Hippocampal formation (tissue), 2 donors: ENCODE results near the gene GTF2B.
A peak's percentile ranks its signal among the peaks of the same experiment; 100 is the strongest.
"Not testable (repeated sequence)": the region's sequence is repeated elsewhere in the genome, so short reads cannot be mapped to it uniquely, and the experiment has no call there.

ENCODE experiments used
- DNase-seq, 2 donors: peaks; one replicate each; lab custom pipeline; 2025; lab: John Stamatoyannopoulos, UW

Gene GTF2B

DNA sequence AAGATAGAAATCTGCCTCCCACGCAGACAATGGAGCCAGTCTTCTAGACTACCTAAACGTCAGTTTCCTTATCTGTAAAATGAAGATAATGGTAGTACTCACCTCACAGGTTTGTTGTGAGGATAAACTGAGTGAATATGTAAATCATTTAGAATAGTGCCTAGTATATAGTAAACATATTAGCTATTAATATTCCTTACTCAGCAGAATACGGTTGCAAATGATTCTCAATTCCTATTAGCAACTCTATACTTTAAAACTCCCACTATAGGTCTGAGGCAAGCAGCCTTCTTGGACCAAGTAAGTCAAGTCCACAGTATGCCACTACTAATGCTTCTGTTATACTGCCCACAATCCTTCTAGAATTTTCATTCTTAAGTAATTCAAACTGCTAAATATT is 5.4 kb downstream of the GTF2B start:
- no peak for DNase-seq

DNA sequence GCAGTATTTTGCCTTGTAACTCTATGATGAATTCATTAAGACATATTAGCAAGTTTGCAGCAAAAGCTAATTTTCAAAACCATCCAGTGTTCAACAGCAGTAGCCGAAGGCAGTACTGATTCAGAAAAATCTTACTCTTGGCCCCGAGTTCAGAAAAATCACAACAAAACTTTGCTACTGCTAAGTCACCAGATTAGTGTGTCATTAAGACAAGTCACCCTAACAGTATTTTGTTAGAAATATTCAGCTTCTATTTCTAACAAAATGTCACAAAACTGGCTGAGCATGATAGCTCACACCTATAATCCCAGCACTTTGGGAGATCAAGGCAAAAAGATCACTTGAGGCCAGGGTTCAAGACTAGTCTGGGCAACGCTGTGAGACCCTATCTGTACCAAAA is 8.2 kb downstream of the GTF2B start:
- DNase-seq: no peak

DNA sequence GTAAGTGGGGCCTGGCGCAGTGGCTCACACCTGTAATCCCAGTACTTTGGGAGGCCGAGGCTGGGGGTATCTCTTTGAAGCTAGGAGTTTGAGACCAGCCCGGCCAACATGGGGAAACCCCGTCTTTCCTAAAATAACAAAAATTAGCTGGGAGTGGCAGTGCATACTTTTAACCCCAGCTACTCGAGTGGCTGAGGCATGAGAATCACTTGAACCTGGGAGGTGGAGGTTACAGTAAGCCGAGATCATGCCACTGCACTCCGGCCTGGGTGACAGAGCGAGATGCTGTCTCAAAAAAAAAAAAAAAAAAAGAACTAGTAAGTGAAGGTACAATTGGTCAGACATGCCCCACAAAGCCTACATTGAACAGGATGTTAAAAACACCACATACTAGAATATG is 10.7 kb downstream of the GTF2B start:
- DNase-seq: not testable (repeated sequence)

DNA sequence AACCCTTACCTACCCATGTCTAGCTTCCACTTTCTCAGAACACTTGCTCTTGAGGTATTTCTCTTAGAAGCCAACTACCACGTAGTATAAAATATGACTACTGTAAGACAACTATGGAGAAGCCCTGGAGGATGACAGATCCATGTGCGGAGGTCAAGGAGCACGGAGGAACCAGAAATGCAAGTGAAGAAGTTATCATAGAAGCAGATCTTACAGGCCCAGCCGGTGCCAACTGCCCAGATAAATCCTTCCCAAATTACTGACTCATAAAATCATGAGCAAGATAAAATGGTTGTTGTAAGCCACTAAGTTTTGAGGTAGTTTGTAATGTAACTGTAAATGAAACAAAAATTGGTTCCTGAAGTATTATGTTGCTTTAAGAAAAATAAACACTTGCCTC is 12.6 kb downstream of the GTF2B start:
- DNase-seq: no peak

DNA sequence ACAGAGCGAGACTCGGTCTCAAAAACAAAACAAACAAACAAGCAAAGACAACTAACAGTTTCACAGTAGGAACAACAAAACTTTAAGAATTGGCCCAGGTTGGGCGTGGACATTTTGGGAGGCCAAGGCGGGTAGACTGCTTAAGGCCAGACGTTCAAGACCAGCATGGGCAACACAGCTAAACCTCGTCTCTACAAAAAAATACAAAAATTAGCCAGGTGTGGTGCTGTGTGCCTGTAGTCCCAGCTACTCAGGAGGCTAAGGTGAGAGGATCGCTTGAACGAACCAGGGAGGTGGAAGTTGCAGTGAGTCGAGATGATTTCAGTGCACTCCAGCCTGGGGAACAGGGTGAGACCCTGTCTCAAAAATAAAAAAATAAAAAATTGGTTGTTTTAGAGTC is 13.5 kb downstream of the GTF2B start:
- DNase-seq: no peak

DNA sequence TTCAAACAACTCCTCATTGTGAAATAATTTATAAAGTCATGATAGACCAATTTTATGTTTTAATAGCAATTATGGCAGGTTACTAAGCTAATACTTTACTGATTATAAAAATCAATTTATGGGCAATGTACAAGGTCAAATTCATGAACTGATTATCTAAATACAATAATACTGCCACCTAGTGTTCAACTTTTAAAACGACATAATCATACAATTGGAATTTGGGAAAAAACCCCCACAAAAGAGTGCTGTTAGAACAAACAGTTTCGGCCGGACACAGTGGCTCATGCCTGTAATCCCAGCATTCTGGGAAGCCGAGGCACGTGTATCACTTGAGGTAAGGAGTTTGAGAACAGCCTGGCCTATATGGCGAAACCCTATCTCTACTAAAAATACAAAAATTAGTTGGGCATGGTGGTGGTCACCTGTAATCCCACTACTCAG is 14.0 kb downstream of the GTF2B start:
- DNase-seq: peak in 1 of 2 donors; percentile 9

DNA sequence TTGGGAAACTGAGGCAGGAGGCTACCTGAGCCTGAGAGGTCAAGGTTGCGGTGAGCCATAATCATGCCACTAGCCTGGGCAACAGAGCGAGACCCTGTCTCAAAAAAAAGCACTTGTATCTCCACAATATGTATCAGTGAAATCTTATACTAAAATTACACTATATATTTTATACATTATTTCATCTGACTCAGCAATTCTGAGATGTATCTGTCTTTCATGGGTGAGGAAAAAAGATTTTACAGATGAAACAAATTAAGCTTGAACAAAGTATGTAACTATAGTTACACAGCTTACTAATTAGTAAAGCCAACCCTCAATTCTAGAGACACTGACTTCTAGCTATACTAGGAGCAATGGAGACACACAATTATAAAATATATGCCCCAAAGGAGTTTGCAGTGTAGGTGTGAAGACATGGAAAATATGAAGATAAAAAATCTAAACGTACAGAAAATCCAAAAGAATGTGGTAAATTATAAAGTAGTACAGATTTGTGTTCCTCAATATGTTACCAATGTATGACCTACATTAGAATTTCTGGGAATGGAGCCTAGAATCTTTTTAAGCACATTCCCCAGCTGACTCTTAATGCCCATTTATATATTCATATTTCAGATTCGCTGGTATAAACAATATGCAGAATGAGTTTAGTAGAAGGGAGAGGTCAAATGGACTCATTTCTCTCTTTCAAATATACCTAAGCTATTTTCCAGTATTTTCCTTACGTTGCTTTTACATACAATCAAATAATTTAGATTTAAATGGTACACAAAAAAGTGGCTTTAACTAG is 14.6 kb downstream of the GTF2B start:
- no peak for DNase-seq

DNA sequence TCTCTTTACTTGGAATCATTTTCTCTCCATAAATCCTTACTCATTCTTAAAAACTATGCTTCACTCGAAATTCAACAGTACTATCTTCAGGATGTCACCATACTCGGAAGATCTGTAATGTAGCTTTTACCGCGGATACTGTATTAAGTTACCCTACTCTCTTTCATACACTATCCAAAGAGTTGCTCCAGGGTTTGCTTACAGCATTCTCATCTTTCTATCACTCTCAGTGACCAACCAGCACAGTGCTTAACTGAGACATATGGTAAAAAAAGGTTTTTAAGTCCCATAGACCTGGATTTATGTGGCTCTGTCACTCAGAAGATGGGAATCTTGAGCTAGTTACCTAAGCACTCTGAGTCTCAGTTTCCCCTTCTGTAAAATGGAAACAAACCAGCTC is 15.8 kb downstream of the GTF2B start:
- DNase-seq: no peak

DNA sequence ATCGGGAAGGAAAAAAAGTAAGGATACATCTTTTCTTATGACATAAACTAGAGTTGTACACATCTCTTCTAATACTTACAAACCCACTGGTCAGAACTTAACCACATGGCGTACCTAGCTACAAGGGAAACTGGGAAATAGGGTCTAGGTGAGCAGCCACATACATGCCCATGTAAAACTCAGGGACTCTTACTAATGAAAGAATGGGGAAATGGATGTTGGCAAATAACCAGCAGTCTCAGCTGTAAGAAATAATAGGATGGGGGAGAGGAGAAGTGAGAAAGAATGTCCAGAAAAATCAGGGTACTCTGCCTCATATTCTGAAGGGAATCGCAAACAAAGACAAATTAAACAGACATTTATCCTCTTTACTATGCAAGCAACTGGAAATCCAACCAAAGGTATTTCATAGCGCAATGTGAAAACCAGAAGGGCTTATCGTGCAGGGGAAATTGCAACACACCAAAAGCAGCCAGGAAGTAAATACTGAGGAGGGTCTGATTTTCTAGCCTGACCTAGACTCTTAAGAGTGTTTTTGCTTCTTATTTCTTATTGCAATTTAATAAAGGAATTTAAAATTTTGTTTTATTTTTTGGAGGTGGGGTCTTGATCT is 17.5 kb downstream of the GTF2B start:
- DNase-seq: no peak

DNA sequence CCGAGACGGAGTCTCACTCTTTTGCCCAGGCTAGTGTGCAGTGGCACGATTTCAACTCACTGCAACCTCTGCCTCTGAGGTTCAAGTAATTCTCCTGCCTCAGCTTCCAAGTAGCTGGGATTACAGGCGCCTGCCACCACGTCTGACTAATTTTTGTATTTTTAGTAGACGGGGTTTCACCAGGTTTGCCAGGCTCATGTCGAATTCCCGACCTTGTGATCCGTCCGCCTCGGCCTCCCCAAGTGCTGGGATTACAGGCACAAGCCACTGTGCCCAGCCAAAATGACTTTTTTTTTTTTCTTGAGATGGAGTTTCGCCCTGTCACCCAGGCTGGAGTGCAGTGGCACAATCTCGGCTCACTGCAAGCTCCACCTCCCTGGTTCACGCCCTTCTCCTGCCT is 21.7 kb downstream of the GTF2B start:
- DNase-seq: not testable (repeated sequence)

DNA sequence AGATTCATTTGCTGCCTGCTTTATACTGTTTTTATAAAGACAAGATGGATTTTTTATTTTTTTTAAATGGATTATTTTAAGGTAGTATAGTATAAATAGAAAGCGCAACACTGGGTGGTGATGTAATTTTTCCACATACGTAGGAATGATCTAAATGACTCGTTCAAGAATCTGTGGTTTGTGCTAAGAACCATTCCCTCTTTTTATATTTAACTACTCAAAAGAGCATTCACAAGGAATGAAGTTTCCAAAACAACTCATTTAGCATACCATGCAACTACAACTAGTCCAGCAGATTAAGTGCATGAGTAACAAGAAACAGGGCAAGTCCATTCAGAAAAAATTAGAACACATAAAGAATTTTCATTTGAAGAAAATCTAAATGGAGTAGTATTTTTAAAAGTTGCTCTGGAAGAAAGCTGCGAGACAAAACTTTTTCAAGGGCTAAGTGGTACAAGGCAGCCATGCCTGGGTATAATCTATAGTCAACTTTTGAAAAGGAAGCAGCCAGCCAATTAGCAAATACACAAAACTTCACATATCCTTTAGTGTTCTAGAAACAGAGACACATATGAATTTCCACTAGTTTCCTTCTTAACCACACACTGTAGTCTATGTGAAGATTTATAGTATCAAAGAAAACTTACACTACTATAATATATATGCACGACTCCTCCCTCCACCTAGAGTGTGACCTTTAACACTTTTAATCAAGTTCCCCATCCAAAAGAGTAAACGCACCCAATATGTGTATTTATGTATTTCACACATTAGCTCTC is 23.4 kb downstream of the GTF2B start:
- DNase-seq: no peak

DNA sequence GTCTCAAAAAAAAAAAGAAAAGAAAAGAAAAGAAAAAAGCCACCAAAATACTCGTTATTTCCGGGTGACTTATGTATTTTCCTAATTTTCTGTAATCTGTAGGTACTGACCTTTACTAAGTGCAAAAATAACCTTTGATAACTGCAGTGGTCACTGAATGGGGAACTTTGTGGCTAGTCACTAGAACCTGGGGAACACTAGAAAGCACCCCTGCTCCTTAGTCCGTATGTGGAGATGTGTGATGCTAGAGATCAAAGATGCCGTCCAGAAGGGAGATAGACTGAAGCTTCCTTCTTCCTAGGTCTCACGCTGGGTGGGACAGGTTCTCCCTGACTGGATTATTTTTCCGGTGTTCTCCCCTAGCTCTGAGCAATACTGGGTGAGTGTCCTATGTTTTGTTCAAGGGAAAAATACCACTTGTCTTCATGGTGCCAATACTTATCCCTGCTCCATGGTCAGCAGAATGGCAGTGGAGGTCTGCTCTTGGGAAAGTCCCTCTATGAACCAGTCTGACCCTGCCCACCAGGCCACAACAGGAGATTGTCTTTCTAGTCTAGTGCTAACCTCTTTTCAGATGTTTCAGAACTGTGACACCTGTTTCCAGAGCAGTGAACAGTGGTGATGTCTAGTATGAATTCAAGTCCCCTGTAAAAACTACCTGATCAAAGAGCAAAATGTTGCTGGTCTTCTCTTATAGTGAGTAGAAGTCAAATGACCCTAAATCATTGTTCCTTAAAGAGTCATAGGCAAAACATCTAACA is 39.9 kb downstream of the GTF2B start:
- no peak for DNase-seq

DNA sequence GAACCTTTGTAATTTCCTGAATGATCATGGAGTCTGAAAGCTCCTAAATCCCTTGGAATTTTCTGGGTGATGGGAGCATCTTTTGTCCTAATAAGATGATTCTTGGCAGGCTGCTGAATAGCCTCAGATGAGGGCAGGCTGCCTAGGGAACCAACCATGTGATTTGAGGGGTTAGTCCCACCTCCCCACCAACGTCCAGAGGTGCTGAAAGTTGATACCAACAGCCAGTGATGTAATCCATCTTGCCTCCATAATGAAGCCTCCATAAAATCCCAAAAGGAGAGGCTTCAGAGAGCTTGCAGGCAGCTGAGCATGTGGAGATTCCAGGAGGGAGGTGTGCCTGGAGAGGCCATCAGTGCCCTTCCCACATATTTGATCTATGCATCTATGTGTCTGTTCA is 43.7 kb downstream of the GTF2B start:
- DNase-seq: no peak

DNA sequence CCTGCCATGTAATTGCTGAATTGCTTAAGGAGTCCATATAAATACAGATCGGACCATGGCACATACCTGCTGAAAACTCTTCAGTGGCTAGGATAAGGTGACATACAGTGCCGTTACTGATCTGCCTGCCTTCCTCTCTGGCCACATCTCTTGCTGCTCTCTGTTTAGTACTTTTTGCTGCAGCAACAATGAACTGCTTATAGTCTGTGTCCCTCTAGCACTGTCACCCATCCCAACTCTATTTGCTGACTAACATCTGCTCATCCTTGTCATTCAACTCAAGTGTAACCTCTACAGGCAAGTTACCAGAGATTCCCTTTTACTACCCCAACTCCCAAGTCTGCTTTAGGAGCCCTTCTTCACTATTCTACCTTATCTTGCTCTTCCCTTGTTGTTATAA is 65.6 kb downstream of the GTF2B start:
- DNase-seq: no peak

DNA sequence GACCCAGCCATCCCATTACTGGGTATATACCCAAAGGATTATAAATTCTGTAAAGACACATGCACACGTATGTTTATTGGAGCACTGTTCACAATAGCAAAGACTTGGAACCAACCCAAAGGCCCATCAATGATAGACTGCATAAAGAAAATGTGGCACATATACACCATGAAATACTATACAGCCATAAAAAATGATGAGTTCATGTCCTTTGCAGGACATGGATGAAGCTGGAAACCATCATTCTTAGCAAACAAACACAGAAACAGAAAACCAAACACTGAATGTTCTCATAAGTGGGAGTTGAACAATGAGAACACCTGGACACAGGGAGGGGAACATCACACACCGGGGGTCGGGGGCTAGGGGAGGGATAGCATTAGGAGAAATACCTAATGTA is 71.7 kb downstream of the GTF2B start:
- not testable (repeated sequence) for DNase-seq

DNA sequence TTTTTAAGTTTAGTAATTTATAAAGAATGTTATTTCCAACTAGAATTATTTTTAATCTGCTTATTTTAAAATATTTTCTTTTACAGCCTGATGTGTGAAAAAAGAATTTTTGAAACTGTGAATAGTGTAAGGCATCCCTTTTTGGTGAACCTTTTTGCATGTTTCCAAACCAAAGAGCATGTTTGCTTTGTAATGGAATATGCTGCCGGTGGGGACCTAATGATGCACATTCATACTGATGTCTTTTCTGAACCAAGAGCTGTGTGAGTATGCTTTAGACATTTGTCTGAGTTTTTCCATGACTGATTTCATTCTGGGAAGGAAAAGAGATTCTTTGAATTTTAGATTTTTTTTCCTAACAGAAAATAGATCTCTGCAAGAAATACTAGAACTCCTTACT is 77.9 kb downstream of the GTF2B start:
- DNase-seq: no peak

DNA sequence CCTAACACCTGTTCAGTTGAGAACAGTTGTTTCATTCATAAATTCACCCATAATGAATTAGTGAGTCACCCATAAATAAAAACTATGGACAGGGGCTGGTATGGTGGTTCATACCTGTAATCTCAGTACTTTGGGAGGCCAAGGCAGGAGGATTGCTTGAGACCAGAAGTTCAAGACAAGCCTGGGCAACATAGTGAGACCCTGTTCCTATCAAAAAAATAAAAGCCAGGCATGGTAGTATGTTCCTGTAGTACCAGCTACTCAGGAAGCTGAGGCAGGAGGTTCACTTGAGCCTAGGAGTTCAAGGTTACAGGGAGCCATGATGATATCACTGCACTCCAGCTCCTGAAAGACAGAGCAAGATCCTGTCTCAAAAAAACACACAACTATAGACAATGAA is 79.0 kb downstream of the GTF2B start:
- DNase-seq: no peak

DNA sequence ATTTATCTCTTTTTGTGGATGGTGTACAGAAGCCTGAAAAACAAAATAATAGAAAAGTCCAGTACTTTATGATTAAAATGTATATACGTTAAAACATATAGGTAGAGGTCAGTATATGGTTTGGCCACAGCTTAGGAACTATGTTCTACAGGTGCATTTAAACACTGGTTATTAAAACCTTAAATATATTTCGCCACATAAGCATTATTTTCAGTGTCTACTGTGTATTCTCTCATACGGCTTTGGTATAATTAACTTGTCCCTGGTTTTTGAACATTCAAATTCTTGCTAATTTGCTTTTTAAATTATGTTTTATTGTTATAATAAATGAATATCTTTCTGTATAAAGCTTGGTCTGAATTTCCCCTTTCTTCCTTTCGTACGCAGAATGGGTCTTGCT is 87.9 kb downstream of the GTF2B start:
- no peak for DNase-seq

DNA sequence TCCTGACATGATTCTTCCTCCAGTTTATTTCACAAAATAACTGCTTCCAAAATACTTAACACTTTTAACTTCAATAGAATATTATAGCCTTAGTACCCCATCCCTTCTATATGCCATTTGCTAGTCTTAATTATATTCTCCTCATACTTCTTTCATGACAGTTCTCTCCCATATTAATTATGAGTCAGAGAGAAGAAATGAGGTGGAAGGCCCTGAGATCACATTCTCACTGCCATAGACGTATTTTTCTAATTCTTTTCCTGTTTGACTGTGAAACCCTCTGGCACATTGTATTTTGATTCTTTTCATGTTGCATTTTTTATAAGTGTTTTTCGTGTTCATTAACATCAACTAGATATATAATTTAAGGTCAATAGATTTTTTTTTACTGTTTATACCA is 88.4 kb downstream of the GTF2B start:
- no peak for DNase-seq
